HCT116 (cell line): Measurements from ENCODE around the gene ZNF532.

ENCODE experiments used
- CEBPB ChIP-seq: IDR thresholded peaks from 2 replicates; pipeline ENCODE4 v1.6.1; 2012; ENCODE audit warnings: low read depth
- EZH2 ChIP-seq: fragments of 200-600 bp; sonication (generic); IDR thresholded peaks from 2 replicates; pipeline ENCODE4 v1.6.1; 2017; ENCODE audit warnings: antibody characterized with exemption, mixed run types
- EZH2phosphoT487 ChIP-seq: fragments of 200-600 bp; IDR thresholded peaks from 2 replicates; pipeline ENCODE4 v1.6.1; 2018; ENCODE audit warnings: antibody characterized with exemption, borderline replicate concordance
- FOSL1 ChIP-seq: IDR thresholded peaks from 2 replicates; pipeline ENCODE4 v1.6.1; 2012; ENCODE audit warnings: low read depth
- POLR2A ChIP-seq: IDR thresholded peaks from 2 replicates; pipeline ENCODE4 v1.7.0; 2011; ENCODE audit warnings: borderline replicate concordance; ENCODE audit not compliant: insufficient read depth, insufficient read length; ENCODE audit errors: extremely low read depth
- POLR2AphosphoS5 ChIP-seq: IDR thresholded peaks from 2 replicates; pipeline ENCODE4 v1.6.1; 2011; ENCODE audit warnings: mild to moderate bottlenecking, low read depth, low read length, moderate library complexity
- RAD21 ChIP-seq: IDR thresholded peaks from 2 replicates; pipeline ENCODE4 v1.6.1; 2012; ENCODE audit warnings: low read depth, mild to moderate bottlenecking
- SIN3A ChIP-seq: IDR thresholded peaks from 2 replicates; pipeline ENCODE4 v1.6.1; 2012; ENCODE audit warnings: low read depth
- TCF7L2 ChIP-seq: IDR thresholded peaks from 2 replicates; pipeline ENCODE4 v1.7.0; 2011; ENCODE audit warnings: borderline replicate concordance, inconsistent platforms; ENCODE audit not compliant: insufficient read depth, insufficient read length; ENCODE audit errors: extremely low read depth
- YY1 ChIP-seq: IDR thresholded peaks from 2 replicates; pipeline ENCODE4 v1.6.1; 2011; ENCODE audit warnings: low read length, low read depth, moderate library complexity, mild to moderate bottlenecking; ENCODE audit not compliant: insufficient replicate concordance; ENCODE audit errors: extremely low read depth
- TF ChIP-seq, protein P1 (sequence below), 3 experiments: fragments of 200-600 bp in 1 of 3; sonication (generic) in 1 of 3; IDR thresholded peaks in 2 of 3; conservative IDR thresholded peaks in 1 of 3; 2 replicates each; pipeline ENCODE4 v1.5.1; 2012 to 2017; ENCODE audit warnings: low read depth in 2 of 3, low read length in 2 of 3, antibody characterized with exemption in 1 of 3, borderline replicate concordance in 1 of 3, control low read depth in 1 of 3, mild to moderate bottlenecking in 1 of 3, mixed read lengths in 1 of 3, mixed run types in 1 of 3, moderate library complexity in 1 of 3; ENCODE audit not compliant: insufficient read depth in 1 of 3
- TF ChIP-seq, protein P2 (sequence below): IDR thresholded peaks from 2 replicates; pipeline ENCODE4 v1.6.1; 2012
- TF ChIP-seq, protein P3 (sequence below): IDR thresholded peaks from 2 replicates; pipeline ENCODE4 v1.6.1; 2012; ENCODE audit warnings: low read depth
- TF ChIP-seq, protein P4 (sequence below): IDR thresholded peaks from 2 replicates; pipeline ENCODE4 v1.6.1; 2012

DNA sequence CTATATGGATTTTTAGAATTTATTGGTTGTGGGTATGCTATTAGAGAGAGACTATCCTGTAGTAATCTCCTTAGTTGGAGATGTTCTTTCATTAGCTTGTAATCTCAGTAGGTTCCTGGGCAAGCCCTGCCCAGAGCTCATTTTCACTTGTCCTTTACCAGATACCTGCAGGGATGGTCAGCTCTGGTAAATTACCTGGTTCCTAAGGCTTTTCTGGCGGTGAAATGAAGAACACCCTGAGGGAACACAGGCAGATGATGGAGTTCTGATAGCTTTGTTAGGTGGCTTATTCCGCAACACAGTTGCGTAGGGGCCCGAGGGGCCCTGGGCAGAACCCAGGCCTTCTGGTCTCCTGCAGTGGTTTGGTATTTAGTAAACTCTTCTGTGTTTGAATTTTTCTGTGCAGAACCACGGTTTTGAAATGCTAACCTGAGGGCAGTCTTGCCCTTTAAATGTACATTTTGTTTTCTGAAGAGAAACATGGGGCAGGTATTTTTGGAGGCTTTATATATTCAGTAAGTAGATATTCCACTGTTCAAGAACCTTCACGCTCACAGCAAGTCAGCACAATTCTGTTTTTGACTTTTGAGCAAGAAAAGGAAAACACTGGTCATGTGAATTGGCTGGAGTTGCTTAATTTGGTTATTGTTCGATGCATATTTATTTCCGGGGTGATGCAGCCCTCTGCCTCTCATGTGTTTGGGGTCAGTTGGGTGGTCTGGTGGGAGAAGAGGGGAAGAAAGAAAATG lies 22.4 kb downstream of the ZNF532 start:
- TF ChIP-seq, protein P1, sequence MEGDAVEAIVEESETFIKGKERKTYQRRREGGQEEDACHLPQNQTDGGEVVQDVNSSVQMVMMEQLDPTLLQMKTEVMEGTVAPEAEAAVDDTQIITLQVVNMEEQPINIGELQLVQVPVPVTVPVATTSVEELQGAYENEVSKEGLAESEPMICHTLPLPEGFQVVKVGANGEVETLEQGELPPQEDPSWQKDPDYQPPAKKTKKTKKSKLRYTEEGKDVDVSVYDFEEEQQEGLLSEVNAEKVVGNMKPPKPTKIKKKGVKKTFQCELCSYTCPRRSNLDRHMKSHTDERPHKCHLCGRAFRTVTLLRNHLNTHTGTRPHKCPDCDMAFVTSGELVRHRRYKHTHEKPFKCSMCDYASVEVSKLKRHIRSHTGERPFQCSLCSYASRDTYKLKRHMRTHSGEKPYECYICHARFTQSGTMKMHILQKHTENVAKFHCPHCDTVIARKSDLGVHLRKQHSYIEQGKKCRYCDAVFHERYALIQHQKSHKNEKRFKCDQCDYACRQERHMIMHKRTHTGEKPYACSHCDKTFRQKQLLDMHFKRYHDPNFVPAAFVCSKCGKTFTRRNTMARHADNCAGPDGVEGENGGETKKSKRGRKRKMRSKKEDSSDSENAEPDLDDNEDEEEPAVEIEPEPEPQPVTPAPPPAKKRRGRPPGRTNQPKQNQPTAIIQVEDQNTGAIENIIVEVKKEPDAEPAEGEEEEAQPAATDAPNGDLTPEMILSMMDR (IDR thresholded peaks at IDR 0.05 in 2 of 3, conservative IDR thresholded peaks at IDR 0.05 in 1 of 3; ENCODE audit: borderline replicate concordance in 1 of 3, insufficient read depth in 1 of 3, low read depth in 2 of 3, low read length in 2 of 3), result no peak
- TF ChIP-seq FOSL1, result no peak
- no peak for TF ChIP-seq POLR2A
- TF ChIP-seq CEBPB, result no peak
- TF ChIP-seq POLR2AphosphoS5, result no peak
- TF ChIP-seq YY1, result no peak
- TF ChIP-seq, protein P2, sequence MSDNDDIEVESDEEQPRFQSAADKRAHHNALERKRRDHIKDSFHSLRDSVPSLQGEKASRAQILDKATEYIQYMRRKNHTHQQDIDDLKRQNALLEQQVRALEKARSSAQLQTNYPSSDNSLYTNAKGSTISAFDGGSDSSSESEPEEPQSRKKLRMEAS, result no peak
- TF ChIP-seq, protein P3, sequence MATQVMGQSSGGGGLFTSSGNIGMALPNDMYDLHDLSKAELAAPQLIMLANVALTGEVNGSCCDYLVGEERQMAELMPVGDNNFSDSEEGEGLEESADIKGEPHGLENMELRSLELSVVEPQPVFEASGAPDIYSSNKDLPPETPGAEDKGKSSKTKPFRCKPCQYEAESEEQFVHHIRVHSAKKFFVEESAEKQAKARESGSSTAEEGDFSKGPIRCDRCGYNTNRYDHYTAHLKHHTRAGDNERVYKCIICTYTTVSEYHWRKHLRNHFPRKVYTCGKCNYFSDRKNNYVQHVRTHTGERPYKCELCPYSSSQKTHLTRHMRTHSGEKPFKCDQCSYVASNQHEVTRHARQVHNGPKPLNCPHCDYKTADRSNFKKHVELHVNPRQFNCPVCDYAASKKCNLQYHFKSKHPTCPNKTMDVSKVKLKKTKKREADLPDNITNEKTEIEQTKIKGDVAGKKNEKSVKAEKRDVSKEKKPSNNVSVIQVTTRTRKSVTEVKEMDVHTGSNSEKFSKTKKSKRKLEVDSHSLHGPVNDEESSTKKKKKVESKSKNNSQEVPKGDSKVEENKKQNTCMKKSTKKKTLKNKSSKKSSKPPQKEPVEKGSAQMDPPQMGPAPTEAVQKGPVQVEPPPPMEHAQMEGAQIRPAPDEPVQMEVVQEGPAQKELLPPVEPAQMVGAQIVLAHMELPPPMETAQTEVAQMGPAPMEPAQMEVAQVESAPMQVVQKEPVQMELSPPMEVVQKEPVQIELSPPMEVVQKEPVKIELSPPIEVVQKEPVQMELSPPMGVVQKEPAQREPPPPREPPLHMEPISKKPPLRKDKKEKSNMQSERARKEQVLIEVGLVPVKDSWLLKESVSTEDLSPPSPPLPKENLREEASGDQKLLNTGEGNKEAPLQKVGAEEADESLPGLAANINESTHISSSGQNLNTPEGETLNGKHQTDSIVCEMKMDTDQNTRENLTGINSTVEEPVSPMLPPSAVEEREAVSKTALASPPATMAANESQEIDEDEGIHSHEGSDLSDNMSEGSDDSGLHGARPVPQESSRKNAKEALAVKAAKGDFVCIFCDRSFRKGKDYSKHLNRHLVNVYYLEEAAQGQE, result no peak
- TF ChIP-seq EZH2, result no peak
- TF ChIP-seq, protein P4, sequence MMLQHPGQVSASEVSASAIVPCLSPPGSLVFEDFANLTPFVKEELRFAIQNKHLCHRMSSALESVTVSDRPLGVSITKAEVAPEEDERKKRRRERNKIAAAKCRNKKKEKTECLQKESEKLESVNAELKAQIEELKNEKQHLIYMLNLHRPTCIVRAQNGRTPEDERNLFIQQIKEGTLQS, result no peak
- no peak for TF ChIP-seq SIN3A
- TF ChIP-seq EZH2phosphoT487, result no peak
- no peak for TF ChIP-seq RAD21
- no peak for TF ChIP-seq TCF7L2
